Esophagus squamous epithelium (tissue), 4 donors: ENCODE measurements around the gene COL24A1.

Experiments used
- CTCF ChIP-seq, 6 experiments: fragments of 450-650 bp in 4 of 6; fragments of 200-600 bp in 2 of 6; sonication (generic) in 2 of 6; IDR thresholded peaks; one replicate each; pipeline ENCODE4 v1.5.1; 2016 to 2019; ENCODE audit warnings: antibody characterized with exemption in 6 of 6, mild to moderate bottlenecking in 4 of 6, moderate library complexity in 4 of 6
- POLR2A ChIP-seq, 4 donors: fragments of 450-650 bp; IDR thresholded peaks; one replicate each; pipeline ENCODE4 v1.6.1; 2017; ENCODE audit warnings: antibody characterized with exemption in 4 of 4, mild to moderate bottlenecking in 4 of 4, moderate library complexity in 3 of 4

DNA sequence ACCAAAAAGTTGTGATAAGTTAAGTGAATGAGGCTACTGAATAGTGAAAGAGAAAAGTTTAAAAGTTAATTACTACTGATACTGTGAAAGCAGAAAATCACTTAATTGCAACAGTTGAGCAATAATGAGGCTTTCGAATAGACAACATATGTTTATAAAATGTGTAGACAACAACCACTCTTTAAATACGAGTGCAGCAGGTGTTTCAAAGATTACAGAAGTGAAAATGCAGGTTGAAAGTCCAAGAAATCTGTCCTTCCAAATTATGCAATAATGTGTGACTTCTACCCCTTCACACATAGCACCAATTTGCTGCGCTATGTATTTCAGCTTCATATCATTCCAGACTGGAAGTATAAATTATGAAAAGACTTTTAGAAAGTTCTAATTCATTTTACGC lies 213.0 kb downstream of the COL24A1 start:
- TF ChIP-seq CTCF (IDR thresholded peaks at IDR 0.05) (no peak), POLR2A (IDR thresholded peaks at IDR 0.05) (no peak)
